Measurements from ENCODE around the gene MTMR4.
"Not testable (repeated sequence)": the region's sequence is repeated elsewhere in the genome, so short reads cannot be mapped to it uniquely, and the experiment has no call there.

Gene MTMR4

DNA sequence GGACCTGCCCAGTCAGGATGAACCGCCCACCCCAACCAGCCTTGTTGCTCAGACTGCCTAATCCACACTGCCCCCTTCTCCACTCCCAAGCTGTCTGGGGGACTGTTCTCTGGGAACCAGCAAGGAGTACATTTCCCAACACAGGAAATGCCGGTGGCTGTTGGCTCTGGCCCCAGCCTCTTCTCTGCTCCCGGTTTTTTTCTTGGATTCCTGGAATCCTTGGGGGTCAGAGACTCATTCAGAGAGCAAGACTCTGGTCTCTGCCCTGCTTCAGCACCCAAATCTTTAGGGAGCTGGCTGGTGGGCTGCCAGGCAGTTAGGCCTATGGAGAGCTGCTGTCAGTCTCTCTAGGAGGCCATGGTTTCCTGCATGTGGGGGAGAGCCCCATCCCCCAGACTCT is 10.8 kb upstream of the MTMR4 start:
- DNase-seq (ENCODE audit: low read depth in 2 of 2), result peak; percentile 93

DNA sequence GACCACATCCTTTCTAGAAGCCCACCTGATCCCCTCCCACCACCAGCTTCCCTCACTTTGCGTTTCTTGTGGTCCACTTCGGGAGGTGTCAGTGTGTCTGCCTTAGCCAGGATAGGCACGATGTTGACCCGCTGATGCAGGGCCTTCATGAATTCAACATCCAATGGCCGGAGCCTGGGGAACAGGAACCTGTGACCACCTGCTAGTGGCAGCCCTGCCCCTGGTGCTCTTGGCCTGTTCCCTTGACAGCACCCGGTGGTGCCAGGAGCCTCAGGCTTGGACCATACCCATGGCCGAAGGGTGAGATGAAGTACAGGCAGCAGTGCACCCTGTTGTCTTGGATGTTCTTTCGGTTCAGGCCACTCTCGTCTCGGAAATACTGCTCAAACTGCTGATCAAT is 7.2 kb upstream of the MTMR4 start:
- no peak for DNase-seq (ENCODE audit: low read depth in 2 of 2)

DNA sequence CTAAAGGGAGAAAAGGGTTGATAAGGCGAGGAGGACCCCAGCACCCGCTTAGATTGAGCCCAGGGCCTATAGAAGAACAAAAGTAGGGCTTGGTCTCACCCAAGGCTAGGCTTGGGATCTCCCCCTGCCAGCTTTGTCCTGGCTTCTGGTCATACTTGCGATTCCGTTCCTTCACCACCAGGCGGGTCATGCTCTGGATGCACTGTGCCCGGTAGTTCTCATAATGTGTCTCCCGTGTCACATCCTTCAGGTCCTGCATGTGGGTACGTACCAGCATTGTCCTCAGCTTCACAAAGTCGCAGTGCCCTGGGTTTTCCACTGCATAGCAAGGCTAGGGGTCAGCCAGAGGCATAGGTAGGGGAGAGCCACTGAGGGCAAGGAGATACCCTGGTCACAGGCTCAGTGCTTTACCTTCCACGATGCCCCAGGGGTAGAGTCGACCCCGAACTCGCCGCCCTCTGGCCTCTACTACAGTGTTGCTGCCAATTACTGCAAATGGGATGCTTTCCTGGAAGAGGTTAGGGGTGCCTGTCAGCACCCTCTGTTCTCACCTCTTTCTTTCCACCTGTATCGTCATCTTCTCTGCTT is 6.5 kb upstream of the MTMR4 start:
- DNase-seq (ENCODE audit: low read depth in 2 of 2), result no peak

DNA sequence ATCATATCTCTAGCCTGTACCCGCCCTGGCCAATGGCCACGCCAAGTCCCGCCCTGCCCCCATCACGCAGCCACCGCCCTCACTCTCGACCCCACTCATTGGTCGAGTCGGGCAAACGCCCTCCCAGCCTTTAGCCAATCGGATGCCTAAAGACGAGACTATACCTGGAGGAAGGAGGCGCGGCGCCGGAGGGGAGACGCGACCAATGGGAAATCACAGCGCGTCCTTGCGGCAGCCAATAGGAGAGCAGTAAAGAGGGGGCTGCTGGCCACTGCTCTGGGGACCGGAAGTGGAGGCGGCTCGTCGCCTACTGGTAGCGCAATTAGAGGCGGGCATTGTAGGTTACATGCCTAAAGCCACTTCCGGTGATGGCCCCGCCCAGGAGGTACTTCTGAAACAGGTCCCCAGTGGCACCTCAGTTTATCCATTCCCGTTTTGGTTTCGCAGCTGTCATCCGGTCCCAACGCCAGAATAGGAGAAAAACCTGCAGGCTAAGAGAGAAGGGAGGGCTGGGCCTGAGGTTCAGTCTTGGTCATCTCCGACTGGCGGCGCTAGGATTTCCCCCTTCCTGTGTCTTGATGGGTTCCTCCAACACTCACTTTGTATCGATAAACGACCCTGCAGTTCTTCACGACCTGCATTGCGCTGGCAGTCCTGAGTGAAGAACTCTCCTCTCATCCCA is 3.6 kb upstream of the MTMR4 start:
- peak; percentile 100 for DNase-seq (ENCODE audit: low read depth in 2 of 2)

DNA sequence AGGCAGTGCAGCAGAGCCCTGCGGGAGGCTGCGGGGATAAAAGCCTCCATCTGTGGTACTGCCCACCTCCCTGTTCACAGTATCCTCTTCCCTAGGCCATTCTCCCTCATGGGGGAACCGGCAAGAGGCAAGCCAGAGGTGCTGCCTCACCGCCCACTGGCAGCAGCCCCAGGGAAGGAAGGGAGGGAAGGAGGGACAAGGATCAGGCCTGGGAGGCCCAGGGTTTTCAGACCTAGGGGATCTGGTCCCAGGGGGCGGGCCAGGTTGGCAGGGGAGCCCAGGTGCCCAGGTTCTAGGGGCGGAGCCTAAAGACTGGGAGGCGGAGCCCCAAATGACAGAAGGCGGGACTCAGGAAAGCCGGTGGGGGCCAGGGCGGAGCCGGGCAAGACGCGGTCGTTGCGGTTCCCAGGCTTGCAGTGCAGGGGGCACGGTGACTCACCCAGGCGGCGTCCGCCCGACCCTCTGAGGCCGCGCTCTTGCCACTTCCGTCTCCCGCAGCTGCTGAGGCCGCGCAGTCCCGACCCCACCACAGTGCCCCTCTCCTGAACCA is 3.0 kb upstream of the MTMR4 start:
- DNase-seq (ENCODE audit: low read depth in 2 of 2), result no peak

DNA sequence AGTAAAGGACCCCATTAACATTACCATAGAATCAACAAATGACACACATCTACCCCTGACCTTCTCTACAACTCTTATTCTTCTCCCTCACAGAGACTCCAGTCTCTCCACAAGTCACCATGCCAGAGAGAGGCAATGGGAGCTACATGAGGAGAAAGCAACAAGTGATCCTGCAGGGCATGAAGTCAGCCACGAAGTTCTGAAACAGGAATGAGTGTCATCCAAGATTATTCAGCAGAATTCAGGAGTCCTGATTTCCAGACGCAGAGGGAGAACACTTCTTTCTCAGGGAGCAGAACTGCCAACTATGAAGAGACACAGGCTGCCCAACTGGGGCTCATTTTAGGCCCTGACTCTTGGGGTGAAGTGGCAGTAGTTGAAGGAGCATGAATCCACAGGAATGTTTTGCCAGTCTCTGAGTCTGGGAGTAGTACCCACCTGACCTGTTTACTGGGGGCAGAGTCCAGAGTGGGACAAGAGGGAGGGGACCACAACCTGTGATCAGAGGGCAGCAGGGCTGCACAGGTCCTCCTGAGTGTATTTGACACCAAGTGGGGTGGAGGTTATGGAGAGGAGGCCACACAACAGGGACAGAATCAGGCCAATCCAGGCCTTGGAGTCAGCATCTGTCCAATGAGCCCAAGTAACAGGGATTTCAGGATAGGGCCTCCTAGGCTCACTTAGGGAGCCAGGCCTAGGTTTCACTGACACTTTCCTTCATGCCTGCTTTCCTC is 2.4 kb upstream of the MTMR4 start:
- no peak for DNase-seq (ENCODE audit: low read depth in 2 of 2)

DNA sequence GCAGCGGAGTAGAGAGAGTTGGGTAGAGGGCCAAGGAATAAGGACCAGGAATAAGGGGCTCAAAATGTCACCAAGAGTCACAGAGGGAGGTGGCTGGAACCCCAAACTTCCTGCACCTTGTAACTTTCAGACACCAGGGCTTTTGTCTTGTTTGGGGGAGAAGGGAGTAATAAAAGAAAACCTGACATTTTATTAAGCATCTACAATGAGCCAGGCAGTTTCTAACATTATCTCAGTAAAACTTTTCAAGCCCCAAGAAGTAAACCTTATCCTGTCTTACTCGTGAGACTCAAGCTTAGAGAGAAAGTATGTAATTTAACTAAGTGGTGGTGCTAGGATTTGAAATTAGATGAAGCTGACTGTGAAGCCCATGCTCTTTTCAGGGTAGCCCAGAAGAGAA is 848 bp upstream of the MTMR4 start:
- no peak for DNase-seq (ENCODE audit: low read depth in 2 of 2)

DNA sequence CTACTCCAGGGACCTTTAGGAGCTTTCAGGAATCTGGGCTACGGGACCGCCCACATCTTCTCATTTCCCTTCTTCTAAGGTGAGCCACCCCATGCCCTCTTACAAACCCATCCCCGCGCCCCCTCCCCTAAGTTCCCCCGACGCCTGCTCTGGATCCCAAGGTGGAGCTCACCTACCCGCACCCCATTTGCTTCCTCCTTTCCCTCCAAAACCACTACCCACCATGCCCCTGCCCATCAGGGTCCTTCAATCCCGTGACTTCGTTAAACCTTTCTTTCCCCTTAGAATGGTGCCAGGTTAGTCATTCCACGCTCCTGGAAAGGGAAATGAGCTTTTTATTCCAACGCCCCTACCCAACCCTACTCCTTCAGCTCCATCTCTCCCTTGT is 326 bp upstream of the MTMR4 start:
- no peak for DNase-seq (ENCODE audit: low read depth in 2 of 2)

DNA sequence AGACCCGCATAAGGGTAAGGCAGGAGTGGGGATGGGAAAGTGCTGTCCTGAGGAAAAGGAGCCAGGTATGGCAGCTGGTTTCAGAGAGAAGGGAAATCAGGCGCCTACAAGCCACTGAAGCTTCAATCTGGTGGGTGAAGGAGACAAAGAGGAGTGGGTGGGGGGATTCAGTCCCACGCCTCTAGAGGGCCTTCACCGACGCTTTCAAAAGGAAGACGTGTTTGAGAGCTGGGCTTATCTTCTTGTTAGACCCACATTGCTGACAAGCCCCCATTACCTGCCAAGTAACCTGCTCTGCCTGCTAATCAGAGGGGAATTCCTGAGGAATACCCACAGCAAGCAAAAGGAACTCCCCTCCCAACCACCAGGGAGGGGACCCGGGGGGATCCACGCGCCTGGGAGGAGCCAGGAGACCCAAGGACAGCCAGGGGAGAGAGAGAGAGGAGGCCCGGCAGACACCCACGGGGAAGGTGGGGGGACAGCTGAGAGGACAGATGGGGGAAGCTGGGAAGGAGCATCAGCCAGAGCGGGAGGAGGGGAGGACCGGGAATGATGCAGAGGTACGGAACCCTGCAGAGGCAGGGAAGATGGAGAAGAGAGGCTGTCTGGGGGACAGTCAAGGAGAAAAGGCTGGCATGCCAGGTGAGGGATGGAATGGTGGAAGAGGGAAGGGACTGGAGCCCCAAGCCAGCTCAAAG is 1.0 kb downstream of the MTMR4 start:
- DNase-seq (ENCODE audit: low read depth in 2 of 2), result no peak

DNA sequence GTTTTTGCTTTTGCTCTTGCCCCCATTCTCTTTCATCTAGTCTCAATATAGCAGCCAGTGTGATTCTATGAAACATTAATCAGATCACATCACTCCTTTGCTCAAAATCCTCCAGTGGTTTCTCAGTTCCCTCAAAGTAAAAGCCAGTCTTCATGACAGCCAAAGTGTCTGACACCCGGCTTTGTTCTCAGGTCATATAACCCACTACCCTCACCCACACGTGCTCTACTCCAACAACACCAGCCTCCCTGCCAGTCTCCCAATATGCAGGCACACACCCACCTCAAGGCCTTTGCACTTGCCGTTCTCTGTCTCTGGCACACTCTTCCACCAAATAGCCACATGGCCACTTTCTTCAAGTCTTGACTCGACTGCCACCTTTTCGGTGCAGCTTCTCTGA is 4.4 kb downstream of the MTMR4 start:
- DNase-seq (ENCODE audit: low read depth in 2 of 2), result no peak

DNA sequence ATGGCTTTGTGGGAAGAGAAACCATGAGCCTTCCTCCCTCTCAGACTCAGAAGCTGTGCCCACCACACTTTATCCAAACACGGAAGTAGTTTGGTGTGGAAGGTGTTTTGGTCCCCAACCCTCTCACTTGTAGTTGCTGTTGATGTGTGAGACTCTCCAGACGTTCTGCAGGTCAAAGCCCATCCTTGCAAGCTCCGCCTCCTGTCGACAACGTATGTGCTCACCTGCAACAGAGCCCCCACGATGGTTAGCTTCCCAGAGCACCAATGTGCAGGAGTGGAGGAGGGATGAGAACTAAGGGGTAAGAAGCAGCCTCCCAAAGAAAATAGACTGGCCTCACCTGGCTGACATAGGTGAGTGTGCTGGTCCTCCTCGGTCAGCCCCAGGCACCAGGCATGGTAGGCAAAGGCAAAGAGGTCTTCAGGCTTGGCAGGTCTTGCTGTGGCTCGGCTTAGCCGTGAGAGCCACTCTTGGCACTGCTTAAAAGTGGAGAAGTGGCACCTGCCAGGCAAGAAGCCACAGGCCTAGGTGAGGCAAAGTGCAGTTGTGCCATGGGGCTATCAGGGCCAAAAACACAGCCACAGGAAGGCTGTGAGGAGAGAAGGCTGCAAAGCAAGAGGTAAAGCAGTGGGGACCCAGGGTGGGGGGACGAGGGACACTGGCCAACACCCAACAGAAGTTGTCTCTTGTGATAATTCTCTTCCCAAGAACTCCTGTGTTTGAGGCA is 5.9 kb downstream of the MTMR4 start:
- no peak for DNase-seq (ENCODE audit: low read depth in 2 of 2)

DNA sequence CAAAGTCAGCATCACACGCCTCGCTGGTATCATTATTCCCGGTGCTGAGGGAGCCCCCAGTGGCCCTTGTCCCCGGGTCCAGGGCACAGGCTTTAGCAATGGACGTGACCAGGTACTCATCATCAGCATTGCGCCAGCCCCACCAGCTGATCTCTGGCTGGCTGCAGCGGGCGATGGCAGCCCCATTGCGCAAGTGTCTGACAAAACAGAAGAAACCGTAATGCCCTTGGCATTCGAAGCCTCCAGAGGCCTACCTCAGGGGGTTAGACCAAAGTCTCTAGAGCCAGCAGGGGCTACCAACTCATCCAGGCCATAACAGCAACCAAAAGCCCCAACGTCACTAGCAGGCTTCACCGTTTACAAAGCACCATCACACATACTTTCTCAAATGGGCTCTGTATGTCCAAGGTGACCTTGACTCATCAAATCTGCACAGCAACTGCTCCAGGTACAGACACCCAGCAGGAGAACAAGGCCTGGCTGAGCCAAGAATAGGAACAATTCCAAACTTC is 7.3 kb downstream of the MTMR4 start:
- no peak for DNase-seq (ENCODE audit: low read depth in 2 of 2)

DNA sequence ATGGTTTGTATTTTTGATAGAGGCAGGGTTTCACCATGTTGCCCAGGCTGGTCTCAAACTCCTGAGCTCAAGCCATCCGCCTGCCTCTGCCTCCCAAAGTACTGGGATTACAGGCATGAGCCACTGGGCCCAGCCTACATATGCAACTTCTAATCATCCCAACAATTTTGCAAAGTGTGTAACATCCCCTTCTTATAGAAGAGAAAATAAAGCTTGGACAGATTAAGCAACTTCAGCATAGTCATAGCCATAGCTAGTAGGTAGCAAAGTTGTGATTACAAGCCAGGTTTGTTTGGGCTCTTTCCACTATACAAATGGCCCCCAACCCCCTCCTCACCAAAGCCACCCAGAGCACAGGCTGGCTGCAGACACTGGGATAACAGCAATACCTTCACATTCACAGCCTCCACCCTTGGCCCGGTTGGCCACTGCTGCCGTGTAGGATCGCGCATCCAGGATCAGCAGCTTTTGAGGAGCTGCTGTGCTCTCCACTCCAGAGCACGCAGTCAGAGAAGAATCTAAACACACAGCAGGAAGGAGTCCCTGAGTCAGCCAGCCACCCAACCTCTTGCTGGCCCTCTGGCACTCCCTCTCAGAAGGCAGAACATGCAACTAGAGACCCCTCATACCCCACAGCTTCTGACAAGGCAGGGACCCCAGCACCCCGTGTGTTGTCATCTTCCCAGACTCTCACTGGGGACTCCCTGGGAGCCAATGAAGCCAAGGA is 7.9 kb downstream of the MTMR4 start:
- no peak for DNase-seq (ENCODE audit: low read depth in 2 of 2)

DNA sequence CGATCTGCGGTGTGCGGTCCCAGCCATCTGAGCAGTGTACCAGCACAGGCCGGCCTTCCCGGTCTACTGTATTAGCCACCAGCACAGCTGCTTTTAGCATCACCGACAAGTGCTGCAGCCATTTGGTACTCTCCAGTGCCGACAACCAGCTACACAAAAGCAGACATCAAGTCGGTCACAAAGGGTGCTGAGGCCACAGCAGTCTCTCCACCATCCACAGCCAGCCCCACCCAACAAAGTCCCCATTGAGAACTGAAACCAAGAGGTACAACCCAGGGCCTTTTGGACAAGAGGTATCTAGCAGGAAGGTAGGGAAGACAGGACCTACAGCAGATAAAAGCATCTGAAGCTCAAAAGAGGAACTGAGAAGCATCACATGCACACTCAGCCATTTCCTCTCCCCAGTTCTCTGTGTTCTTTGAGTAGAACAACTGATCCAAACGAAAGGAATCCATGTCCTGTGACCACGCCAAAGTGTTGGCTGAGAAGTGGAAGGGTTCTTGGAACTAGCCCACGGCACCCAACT is 9.5 kb downstream of the MTMR4 start:
- DNase-seq (ENCODE audit: low read depth in 2 of 2), result no peak

DNA sequence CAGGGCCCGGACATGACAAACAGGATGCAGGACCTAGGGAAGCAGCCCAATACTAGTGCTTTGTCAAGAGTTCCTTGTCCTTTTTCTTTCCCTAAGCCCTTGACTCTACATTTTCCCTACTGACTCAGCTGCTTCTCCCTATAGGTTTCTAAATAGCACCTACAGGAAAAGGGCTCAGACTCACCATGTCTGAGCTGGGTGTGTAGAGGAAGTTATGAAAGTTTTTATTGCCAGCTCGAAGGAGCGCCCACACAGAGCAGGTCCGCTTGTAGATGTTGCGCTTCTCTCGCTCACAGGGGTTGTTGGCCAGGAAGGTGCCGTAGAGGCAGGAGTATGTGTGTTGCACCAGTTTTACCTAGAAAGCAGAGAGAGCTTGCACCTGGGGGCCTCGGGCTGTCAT is 10.6 kb downstream of the MTMR4 start:
- DNase-seq (ENCODE audit: low read depth in 2 of 2), result no peak

DNA sequence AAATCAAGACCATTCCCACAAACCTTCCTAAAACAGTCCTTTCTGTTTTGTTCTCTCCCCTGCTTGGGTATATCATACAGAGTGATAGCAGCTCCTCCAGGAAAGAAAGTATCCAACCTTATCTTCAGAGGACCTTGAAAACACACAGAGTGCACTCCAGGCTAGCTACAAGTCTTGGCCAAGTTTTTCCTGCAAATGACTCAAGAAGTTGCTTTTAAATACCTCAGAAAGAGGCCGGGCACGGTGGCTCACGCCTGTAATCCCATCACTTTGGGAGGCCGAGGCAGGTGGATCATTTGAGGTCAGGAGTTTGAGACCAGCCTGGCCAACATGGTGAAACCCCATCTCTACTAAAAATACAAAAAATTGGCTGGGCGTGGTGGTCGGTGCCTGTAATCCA is 11.3 kb downstream of the MTMR4 start:
- not testable (repeated sequence) for DNase-seq (ENCODE audit: low read depth in 2 of 2)

DNA sequence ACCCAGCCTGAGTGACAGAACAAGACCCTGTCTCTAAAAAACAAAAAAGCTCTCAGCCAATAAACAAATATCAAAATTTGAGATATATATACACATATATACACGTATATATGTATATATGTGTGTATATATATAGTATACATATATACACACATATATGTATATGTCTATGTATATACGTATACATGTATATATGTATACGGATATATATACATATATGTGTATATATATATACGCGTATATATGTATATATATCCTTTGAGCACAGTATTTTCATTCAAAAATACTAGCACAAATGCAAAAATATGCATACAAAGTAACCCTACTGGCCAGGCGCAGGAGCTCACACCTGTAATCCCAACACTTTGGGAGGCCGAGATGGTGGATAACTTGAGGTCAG is 13.0 kb downstream of the MTMR4 start:
- DNase-seq (ENCODE audit: low read depth in 2 of 2), result no peak

DNA sequence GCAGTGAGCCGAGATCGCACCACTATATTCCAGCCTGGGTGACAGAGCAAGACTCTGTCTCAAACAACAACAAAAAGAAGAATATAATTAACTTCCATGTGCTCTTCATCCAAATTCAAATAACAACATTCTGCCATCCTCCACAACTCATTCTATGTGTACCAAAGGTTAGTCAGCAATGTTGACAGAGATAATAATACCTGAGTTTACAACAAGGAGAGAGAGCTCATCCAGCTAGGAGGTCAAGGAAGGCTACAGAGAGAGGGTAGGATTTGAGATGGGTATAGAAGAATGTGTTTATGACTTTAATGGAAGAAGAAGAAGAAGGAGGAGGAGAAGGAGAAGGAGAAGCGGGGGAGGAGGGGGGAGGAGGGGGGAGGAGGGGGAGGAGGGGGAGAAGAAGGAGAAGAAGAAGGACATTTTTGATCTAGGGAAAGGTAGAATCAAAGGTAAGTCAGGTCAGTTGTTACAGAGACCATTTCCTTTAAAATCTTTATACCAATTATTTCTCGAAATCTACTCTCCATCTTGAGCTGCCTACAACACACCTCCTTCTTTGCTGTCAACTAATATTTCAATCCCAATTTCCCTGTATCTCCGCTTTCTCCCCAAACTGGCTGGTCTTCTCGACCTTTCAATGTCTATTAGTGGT is 16.1 kb downstream of the MTMR4 start:
- DNase-seq (ENCODE audit: low read depth in 2 of 2), result no peak

DNA sequence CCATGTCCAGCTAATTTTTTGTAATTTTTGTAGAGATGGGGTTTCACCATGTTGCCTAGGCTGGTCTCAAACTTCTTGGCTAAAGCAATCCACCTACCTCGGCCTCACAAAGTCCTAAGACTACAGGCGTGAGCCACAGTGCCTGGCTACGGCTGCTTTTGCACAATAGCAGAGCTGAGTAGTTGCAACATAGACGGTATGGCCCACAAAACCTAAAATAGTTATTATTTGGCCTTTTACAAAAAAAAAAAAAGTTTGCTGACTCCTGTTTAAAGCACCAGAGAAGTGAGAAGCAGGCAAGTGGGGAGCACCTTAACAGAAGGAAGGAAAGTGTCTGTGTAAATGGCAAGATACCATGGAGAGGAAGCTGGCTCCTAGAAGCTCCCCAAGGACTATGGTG is 20.9 kb downstream of the MTMR4 start:
- DNase-seq (ENCODE audit: low read depth in 2 of 2), result no peak

All from fibroblast of skin of left biceps (primary cell).